ENCODE data around the gene EPAS1. TPM values are rescaled to one million over a fixed set of nuclear protein-coding genes. Genes with fewer than 3 reads are reported as not detected.

Gene EPAS1
- total RNA-seq, 4 donors from 2014 or later, result 126 to 249 (median 148) TPM

DNA sequence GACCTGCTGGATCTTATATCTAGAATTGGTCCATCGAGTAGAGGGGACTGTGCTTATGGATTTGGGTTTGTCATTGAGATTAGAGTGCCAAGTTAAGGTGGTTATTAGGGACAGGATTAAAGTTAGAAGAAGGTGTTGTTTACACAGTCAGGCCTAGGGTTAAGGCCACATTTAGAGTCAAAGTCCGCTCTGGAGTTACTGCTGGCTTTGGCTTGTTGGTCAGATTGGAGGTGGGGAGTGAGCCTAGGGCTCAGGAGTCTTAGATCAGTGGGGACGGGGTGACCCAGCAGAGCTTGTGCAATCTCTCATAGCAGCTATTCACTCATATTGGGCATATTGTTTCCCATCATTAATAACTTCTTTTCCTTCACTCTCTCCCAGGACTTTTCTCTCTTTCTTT lies 13.5 kb upstream of the EPAS1 start:
- no peak for TF ChIP-seq POLR2A (IDR thresholded peaks at IDR 0.05)
- TF ChIP-seq, protein P1, sequence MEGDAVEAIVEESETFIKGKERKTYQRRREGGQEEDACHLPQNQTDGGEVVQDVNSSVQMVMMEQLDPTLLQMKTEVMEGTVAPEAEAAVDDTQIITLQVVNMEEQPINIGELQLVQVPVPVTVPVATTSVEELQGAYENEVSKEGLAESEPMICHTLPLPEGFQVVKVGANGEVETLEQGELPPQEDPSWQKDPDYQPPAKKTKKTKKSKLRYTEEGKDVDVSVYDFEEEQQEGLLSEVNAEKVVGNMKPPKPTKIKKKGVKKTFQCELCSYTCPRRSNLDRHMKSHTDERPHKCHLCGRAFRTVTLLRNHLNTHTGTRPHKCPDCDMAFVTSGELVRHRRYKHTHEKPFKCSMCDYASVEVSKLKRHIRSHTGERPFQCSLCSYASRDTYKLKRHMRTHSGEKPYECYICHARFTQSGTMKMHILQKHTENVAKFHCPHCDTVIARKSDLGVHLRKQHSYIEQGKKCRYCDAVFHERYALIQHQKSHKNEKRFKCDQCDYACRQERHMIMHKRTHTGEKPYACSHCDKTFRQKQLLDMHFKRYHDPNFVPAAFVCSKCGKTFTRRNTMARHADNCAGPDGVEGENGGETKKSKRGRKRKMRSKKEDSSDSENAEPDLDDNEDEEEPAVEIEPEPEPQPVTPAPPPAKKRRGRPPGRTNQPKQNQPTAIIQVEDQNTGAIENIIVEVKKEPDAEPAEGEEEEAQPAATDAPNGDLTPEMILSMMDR (IDR thresholded peaks at IDR 0.05), result no peak
- 92 to 93% methylated on average over 3 of the region's 3 CpGs for WGBS, 2 donors
- DNase-seq (ENCODE audit: low spot score in 2 of 2), result peak in 1 of 2 donors; percentile 12
- no peak overlapping the region for H3K4me3 ChIP-seq (ENCODE audit: low read depth, poor library complexity, severe bottlenecking)
- intact Hi-C loops (cut with DNase I; ENCODE audit: low total_unique reads), result no loop called here

DNA sequence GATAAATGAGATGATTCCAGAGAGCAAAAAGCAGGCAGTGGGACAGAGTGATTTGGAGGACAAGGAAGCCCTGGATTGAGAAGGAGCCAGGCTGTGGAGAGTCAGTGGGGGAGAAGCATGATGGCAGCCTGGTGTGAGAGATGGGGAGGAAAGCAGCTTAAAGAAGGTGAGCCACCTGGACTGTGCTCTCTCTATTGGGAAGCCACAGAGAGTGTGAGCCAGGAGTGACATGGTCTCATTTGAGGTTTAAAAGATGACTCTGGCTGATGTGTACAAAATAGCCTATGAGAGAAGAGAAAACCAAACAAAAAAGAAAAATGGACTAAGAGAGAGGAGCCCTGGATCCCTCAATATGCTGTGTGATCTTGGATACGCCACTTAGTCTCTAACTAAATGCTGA lies 12.9 kb upstream of the EPAS1 start:
- DNase-seq (ENCODE audit: low spot score in 2 of 2), result peak in 1 of 2 donors; percentile 37
- no peak for TF ChIP-seq POLR2A (IDR thresholded peaks at IDR 0.05)
- TF ChIP-seq, protein P1 (IDR thresholded peaks at IDR 0.05), result no peak
- H3K4me3 ChIP-seq (ENCODE audit: low read depth, poor library complexity, severe bottlenecking), result no peak overlapping the region
- WGBS, 2 donors, result 89 to 97% methylated on average over 1 of the region's 1 CpG
- intact Hi-C loops (cut with DNase I; ENCODE audit: low total_unique reads), result no loop called here

DNA sequence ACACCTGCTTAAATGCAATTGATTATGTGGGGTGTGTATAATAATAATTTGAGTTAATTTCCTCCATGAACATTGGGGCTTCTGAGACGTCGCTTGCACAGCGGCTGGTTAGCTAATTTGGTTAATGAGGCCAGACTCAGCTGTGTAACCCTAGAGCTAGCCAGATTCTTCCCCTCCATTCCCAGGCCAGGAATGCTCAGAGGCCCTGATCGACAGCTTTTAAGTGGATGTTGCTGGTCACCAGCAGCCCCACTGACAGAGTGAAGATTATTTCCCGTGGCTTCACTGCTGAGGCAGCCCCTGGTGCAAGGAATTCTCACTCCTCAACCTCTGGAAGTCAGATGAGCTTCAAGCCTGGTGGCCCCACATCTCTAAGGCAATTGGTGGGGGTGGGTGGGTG lies 12.4 kb upstream of the EPAS1 start:
- 73 to 81% methylated on average over 5 of the region's 5 CpGs for WGBS, 2 donors
- intact Hi-C loops (cut with DNase I; ENCODE audit: low total_unique reads), result no loop called here

DNA sequence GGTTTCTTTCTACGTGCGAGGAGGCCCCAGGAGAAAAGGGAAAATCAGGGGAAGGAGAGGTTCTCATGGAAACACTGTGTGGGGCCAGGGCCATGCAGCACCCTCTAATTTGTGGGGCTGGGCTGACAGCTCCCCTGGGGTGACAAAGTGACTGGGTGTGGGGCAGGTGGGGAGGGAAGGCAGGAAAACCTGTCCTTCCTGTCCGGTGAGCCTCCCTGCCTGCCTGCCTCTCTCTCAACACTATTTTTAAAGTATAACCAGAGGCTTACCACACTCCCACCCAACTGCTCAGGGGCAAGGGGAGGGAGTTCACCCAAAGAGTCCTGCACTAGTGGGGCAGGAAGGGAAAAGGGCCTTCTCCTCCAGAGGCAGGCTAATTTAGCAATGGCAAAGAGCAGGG lies 10.5 kb upstream of the EPAS1 start:
- TF ChIP-seq, protein P1 (IDR thresholded peaks at IDR 0.05), result no peak
- TF ChIP-seq POLR2A (IDR thresholded peaks at IDR 0.05), result no peak
- intact Hi-C loops (cut with DNase I; ENCODE audit: low total_unique reads), result no loop called here
- H3K4me3 ChIP-seq (ENCODE audit: low read depth, poor library complexity, severe bottlenecking), result no peak overlapping the region
- WGBS, 2 donors, result 56 to 75% methylated on average over 3 of the region's 3 CpGs
- DNase-seq (ENCODE audit: low spot score in 2 of 2), result peak in 1 of 2 donors; percentile 77

More for the DNA sequence above, 12.4 kb upstream of the EPAS1 start:
- no peak overlapping the region for H3K4me3 ChIP-seq (ENCODE audit: low read depth, poor library complexity, severe bottlenecking)
- peak in 1 of 2 donors; percentile 34 for DNase-seq (ENCODE audit: low spot score in 2 of 2)
- no peak for TF ChIP-seq POLR2A (IDR thresholded peaks at IDR 0.05)
- TF ChIP-seq, protein P1 (IDR thresholded peaks at IDR 0.05), result no peak

DNA sequence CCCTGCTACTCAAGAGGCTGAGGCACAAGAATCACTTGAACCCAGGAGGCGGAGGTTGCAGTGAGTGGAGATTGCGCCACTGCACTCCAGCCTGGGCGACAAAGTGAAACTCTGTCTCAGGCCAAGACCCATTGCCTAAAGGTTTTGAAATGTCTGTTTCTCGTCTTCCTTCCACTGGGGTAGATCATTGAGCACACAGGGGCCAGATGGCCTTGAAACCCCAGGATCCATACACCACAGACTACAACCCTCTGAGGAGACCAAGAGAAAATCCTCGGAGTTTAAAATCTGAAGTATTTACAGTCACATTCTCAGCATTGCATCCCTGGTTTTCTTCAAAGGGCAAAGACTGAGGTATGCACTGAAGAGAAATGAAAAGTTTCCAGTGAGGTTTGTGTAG lies 7.1 kb upstream of the EPAS1 start:
- 84 to 96% methylated on average over 5 of the region's 5 CpGs for WGBS, 2 donors
- TF ChIP-seq, protein P1 (IDR thresholded peaks at IDR 0.05), result no peak
- no peak for TF ChIP-seq POLR2A (IDR thresholded peaks at IDR 0.05)
- H3K4me3 ChIP-seq (ENCODE audit: low read depth, poor library complexity, severe bottlenecking), result no peak overlapping the region
- no peak for DNase-seq (ENCODE audit: low spot score in 2 of 2)
- intact Hi-C loops (cut with DNase I; ENCODE audit: low total_unique reads), result no loop called here

DNA sequence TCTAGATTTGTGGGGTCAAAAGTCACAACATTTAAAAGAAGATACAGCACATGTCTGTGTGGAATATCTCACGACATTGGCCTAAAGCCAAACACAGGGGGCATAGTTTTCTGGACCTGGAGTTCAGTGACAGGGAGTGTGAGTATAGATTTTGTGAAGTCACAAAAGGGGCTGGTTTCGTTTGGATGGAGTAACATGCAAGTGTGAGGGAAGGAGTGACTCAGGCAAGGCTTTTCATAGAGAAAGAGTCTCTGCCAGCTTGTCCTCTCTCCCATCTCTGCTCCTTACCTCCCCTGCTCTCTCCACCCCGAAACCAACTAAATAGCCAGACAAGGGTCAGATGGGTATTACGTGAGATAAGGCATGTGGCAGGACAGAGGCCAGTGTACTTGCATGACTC lies 3.7 kb upstream of the EPAS1 start:
- peak in 1 of 2 donors; percentile 32 for DNase-seq (ENCODE audit: low spot score in 2 of 2)
- WGBS, 2 donors, result 76 to 79% methylated on average over 4 of the region's 4 CpGs
- intact Hi-C loops (cut with DNase I; ENCODE audit: low total_unique reads), result no loop called here
- TF ChIP-seq POLR2A (IDR thresholded peaks at IDR 0.05), result no peak
- TF ChIP-seq, protein P1 (IDR thresholded peaks at IDR 0.05), result no peak
- no peak overlapping the region for H3K4me3 ChIP-seq (ENCODE audit: low read depth, poor library complexity, severe bottlenecking)
